Activated T-helper 1 cell treated with anti-CD3 and anti-CD28 coated beads, Interleukin-12 subunit alpha, Interleukin-12 subunit beta, Interleukin-2, Interleukin-4 antibody, amounts not matched to agents 30 ng/mL and 10 ng/mL and 1 ng/mL, durations not matched to agents 14 hours and 24 hours and 36 hours (primary cell): ENCODE results near the gene SLC25A21. TPM values are rescaled to one million over a fixed set of nuclear protein-coding genes. Genes with fewer than 3 reads are reported as not detected.

Experiments
- DNase-seq: peaks from one replicate; pipeline ENCODE4 v3.0.0; 2021; ENCODE audit warnings: low spot score
- H3K27ac Mint-ChIP-seq: one replicate; pipeline ENCODE4 v1.8.0; 2021; ENCODE audit warnings: mild to moderate bottlenecking, mixed read lengths
- H3K27me3 Mint-ChIP-seq: one replicate; pipeline ENCODE4 v1.8.0; 2022; ENCODE audit warnings: mild to moderate bottlenecking, moderate library complexity, mixed read lengths; ENCODE audit not compliant: insufficient read depth
- H3K36me3 Mint-ChIP-seq: one replicate; pipeline ENCODE4 v1.8.0; 2021; ENCODE audit warnings: low read depth, mixed read lengths
- H3K4me1 Mint-ChIP-seq: one replicate; pipeline ENCODE4 v1.8.0; 2021; ENCODE audit warnings: low read depth, mixed read lengths
- H3K4me3 Mint-ChIP-seq: one replicate; pipeline ENCODE4 v1.8.0; 2021; ENCODE audit warnings: mild to moderate bottlenecking, moderate library complexity, mixed read lengths
- H3K9me3 Mint-ChIP-seq: one replicate; pipeline ENCODE4 v1.8.0; 2021; ENCODE audit warnings: mixed read lengths
- intact Hi-C: fragments of 100-400 bp; cut with micrococcal nuclease; formaldehyde crosslinking; loops from one replicate; pipeline ENCODE4 v1.15.1; 2024
- total RNA-seq: library from RNA; stranded (reverse); gene quantifications from 2 replicates; pipeline ENCODE4 v1.2.3, GENCODE V29; 2022

SLC25A21 gene
- total RNA-seq, 1 donor from 2014 or later = not detected

DNA sequence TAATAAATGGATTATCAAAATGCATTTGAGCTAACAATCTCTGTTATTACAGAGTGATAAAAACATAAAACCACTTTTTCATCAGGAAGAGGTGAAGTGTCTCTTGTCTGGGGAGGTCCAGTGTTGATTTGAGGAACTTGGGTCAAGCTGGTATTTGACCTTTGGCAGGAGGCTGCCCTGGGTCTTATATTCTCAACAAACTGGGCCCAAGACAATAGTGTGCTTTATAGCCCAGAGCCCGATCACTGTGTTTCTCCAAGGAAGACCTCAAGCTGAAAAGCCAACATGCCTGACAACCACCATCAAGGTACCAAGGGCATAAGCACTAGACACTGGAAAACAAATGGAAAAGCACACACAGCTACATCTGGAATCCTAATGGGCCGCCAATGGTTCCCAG, 137.0 kb downstream of the SLC25A21 start:
- Mint-ChIP-seq H3K4me3 (no peak overlapping the region), H3K27ac (no peak overlapping the region), H3K36me3 (no peaks in the 10 kb centered on the region), H3K27me3 (no peaks in the 10 kb centered on the region), H3K4me1 (no peaks in the 10 kb centered on the region), H3K9me3 (no peaks in the 10 kb centered on the region)
- intact Hi-C loops = no loop called here
- no peak for DNase-seq

DNA sequence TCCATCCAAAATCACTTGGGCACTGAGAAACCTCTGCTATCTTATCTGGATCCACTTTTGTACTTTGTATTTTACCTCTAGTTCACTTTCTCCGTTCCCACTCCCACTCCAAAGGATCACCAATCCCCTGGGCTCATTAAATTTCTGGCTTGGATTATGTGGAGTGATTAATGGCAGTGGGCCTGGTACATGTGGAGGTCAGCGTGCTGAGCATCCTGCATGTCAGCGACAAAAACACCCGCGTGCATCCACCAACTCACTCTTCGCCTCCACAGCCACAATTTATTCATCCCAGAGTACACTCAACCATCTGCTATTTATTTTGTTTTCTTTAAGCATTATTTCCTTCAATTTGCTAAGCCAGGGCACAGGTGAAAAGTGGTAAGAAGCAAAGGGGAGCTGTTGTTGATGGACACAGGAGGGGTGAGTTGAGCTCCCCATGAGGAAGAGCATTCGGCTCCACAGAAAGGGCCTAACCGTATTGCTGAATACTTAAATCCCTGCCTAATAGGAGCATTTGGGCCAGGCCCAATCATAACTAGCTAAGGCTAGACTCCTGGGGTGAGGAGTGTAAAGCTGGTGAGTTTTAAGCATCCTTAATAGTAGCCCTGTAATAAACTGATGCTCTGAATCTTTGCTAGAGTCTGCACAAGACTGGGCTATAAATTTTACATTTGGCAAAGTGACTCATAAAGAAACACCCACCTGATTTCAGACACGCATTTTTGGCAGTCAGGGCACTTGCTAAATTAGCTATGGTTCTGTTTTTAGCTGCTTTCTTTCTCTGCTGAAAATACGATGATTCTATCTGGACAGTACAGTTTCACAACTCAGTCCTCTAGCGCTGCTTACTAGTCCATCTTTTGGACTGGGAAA, 137.8 kb downstream of the SLC25A21 start:
- intact Hi-C loops = no loop called here
- Mint-ChIP-seq H3K4me3 (no peak overlapping the region), H3K9me3 (no peaks in the 10 kb centered on the region), H3K27ac (no peak overlapping the region), H3K36me3 (no peaks in the 10 kb centered on the region), H3K4me1 (no peaks in the 10 kb centered on the region), H3K27me3 (no peaks in the 10 kb centered on the region)
- no peak for DNase-seq

DNA sequence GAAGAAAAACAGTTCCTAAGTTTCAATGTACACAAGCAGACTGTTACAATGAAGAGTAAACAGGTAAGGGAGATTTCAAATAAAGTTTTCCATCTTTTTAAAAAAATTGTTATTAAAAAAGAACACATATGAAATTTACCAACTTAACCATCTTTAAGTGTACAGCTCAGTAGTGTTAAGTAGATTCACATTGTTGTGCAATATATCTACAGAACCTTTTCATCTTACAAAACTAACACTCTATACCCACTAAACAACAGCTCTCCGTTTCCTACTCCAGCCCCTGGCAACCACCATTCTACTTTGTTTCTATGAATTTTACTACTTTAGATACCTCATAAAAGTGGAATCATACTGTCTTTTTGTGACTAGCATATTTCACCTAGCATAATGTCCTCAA, 139.5 kb downstream of the SLC25A21 start:
- H3K9me3 Mint-ChIP-seq = no peaks in the 10 kb centered on the region
- H3K27ac Mint-ChIP-seq = no peak overlapping the region
- no peaks in the 10 kb centered on the region for H3K36me3 Mint-ChIP-seq
- no peaks in the 10 kb centered on the region for H3K27me3 Mint-ChIP-seq
- DNase-seq = no peak
- intact Hi-C loops = no loop called here
- no peak overlapping the region for H3K4me3 Mint-ChIP-seq
- H3K4me1 Mint-ChIP-seq = no peaks in the 10 kb centered on the region

DNA sequence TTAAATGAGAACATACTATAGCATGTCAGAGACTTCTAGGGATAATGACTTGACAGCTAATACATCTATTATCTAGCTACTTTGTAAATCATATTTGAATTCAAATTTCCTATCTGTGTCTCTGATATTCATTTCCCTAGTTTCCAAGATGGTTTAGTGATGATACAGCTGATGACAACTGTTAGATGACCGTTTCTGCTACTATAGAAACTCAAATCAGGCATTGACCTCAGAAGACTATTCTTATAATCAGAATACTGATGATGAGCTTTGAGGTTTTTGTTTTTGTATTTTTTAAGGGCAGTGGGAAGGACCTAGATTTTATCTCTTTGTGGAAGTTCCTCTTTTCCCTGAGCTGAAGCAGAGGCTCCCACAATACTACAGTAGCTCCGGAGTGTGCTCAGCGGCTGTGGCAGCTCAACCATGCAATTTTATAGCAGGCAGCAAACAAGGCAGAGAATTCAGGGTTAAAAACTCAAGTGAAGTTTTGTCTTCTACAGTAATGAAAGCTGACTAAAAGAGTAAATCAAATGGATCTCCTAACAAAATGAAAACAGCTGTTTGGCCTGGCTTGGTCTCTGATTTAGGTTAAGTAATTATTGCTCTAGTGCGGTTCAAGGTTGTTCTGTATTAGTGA, 145.1 kb downstream of the SLC25A21 start:
- Mint-ChIP-seq H3K9me3 (no peaks in the 10 kb centered on the region), H3K27ac (no peak overlapping the region), H3K4me1 (no peaks in the 10 kb centered on the region), H3K27me3 (no peaks in the 10 kb centered on the region), H3K36me3 (no peaks in the 10 kb centered on the region), H3K4me3 (no peak overlapping the region)
- no peak for DNase-seq
- intact Hi-C loops = no loop called here

DNA sequence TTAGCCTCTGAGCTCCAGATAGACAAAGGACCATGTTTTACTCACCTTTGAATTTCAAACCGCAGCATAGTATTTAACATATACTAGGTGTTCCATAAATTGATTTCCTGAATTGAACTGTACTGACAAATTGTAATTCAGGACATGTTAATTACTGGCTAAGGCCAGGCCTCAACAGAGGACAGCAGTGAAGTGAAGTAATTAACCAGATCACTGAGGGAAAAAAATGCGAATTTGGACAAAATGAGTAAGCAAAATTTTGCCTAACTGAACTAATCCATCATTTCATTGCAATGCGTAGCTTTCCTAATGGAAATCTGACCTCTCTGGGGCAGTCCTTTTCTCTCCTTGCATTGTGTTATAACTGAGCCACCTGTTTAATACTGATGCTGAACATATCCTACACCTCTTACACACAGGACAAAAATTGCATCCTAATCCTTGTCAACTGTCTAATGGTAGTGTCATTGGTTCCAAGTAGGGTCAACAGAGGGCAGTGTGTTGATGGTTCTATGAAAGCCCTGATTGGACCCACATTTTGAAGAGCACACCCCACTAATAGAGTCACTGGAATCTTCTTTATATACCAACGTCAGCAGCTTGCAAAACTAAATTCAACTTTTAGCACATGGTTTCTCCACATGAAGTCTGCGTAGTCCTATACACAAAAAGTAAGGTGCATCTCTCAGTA, 148.4 kb downstream of the SLC25A21 start:
- Mint-ChIP-seq H3K9me3 (no peaks in the 10 kb centered on the region), H3K4me3 (no peak overlapping the region), H3K4me1 (no peaks in the 10 kb centered on the region), H3K36me3 (no peaks in the 10 kb centered on the region), H3K27me3 (no peaks in the 10 kb centered on the region), H3K27ac (no peak overlapping the region)
- no peak for DNase-seq
- intact Hi-C loops = no loop called here

DNA sequence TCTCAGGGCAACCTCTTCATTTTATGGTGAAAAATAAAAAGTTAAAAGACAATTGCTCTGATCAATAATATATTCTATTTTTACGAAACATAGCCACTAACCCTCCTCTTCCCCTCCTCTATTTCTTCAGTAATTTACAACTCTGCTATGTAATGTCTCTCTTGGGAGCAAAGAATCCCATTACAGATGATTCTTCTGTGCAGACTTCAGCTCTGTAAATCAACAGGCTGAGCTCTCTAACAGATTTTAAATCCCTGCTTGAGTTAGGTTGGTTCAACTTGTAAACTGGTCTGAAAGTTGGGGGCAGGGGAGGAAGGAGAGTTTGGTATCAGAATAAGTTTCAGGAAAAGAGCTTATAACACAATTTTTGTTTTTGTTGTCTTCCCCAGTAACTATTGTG, 151.0 kb downstream of the SLC25A21 start:
- intact Hi-C loops = no loop called here
- no peak overlapping the region for H3K4me3 Mint-ChIP-seq
- H3K27ac Mint-ChIP-seq = no peak overlapping the region
- DNase-seq = no peak
- H3K4me1 Mint-ChIP-seq = no peaks in the 10 kb centered on the region
- H3K27me3 Mint-ChIP-seq = no peaks in the 10 kb centered on the region
- H3K36me3 Mint-ChIP-seq = no peaks in the 10 kb centered on the region
- H3K9me3 Mint-ChIP-seq = peaks cover 6% of the 10 kb centered on the region

DNA sequence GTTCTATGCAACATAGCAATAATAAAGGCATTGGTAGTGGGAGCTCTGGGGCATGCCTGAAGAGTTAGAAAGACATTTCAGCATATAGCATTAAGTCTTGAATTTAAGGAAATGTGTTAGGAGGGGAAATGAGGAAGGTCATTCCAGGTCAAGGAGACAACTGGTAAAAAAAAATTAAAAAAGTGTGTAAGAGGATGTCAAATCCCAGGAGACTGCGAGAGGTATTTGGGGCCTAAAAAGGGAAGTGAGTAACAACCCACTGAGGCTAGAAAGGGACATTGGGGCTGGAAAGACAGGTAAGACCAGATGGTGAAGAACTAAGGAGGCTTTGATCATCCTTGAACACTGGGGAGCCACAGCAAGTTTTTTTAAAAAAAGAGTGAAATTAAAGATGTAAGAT, 152.9 kb downstream of the SLC25A21 start:
- intact Hi-C loops = no loop called here
- H3K27ac Mint-ChIP-seq = no peak overlapping the region
- no peak for DNase-seq
- no peaks in the 10 kb centered on the region for H3K4me1 Mint-ChIP-seq
- no peaks in the 10 kb centered on the region for H3K27me3 Mint-ChIP-seq
- no peak overlapping the region for H3K4me3 Mint-ChIP-seq
- peaks cover 7% of the 10 kb centered on the region for H3K9me3 Mint-ChIP-seq
- no peaks in the 10 kb centered on the region for H3K36me3 Mint-ChIP-seq

DNA sequence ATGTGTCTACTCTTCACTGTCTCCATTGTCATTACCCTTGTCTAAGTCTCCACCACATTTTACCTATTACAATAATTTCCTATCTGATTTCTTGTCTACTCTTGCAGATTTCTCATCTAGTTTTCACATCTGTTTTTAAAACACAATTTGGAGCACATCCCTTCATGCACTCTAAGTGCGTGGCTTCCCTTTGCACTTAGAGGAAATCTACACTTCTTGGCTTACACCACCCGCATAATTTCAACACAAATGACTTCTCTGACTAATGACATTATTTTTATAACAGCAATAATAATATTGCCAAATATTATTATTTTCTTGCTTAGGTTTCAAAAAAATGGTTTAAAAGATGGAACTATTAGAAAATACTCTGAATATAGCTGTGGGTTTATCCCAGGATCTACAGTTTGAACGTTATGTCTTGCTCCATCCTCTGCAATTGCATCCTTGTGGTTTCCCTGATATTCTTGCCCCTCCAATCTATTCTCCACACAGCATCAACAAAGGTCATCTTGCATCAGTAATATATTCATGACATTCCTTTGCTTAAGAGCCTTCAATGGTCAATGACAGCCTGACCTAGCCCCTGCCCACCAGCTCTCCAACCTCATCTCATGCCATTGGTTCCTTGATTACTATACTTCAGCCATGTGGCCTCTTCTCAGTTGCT, 153.7 kb downstream of the SLC25A21 start:
- no peaks in the 10 kb centered on the region for H3K27me3 Mint-ChIP-seq
- no peak for DNase-seq
- H3K9me3 Mint-ChIP-seq = peaks cover 10% of the 10 kb centered on the region
- H3K27ac Mint-ChIP-seq = no peak overlapping the region
- no peaks in the 10 kb centered on the region for H3K4me1 Mint-ChIP-seq
- intact Hi-C loops = no loop called here
- H3K36me3 Mint-ChIP-seq = no peaks in the 10 kb centered on the region
- H3K4me3 Mint-ChIP-seq = no peak overlapping the region

DNA sequence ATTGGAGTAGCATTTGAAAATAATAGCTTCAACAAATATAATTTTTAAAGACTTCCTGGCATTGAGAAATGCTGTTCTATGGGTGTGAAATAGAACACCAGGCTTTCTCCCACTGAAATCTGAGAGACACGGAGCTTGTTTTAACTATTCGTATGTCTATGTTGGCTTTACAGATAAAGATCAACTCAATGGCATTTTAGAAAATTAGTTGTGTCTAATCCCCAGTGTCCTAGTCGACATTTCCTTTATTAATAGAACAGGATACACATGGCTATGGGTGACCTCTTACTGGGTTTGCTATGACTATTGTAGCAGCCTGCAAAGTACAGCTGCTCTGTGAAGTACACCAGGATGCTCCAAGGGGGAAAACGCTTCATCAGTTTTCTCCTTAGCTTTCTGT, 159.3 kb downstream of the SLC25A21 start:
- Mint-ChIP-seq H3K4me1 (no peaks in the 10 kb centered on the region), H3K27ac (no peak overlapping the region)

DNA sequence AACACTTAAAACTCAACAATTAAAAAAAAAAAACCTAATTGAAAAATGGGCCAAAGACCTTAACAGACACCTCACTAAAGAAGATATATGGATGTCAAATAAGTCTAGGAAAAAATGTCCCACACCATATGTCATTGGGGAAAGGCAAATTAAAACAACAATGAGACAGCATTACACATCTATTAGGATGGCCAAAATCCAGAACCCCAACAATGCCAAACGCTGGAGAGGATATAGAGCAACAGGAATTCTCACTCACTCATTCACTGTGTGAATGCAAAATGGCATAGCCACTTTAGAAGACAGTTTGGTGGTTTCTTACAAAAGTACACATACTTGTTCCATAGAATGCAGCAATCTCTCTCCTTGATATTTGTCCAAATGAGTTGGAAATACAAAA, 173.7 kb downstream of the SLC25A21 start:
- Mint-ChIP-seq H3K9me3 (no peaks in the 10 kb centered on the region), H3K27me3 (peaks cover 2% of the 10 kb centered on the region), H3K36me3 (no peaks in the 10 kb centered on the region), H3K27ac (no peak overlapping the region), H3K4me1 (no peaks in the 10 kb centered on the region), H3K4me3 (no peak overlapping the region)
- no peak for DNase-seq
- intact Hi-C loops = no loop called here

More for the DNA sequence above, 159.3 kb downstream of the SLC25A21 start:
- DNase-seq = no peak
- Mint-ChIP-seq H3K4me3 (no peak overlapping the region), H3K27me3 (no peaks in the 10 kb centered on the region), H3K9me3 (peaks cover 10% of the 10 kb centered on the region), H3K36me3 (no peaks in the 10 kb centered on the region)
- intact Hi-C loops = no loop called here

DNA sequence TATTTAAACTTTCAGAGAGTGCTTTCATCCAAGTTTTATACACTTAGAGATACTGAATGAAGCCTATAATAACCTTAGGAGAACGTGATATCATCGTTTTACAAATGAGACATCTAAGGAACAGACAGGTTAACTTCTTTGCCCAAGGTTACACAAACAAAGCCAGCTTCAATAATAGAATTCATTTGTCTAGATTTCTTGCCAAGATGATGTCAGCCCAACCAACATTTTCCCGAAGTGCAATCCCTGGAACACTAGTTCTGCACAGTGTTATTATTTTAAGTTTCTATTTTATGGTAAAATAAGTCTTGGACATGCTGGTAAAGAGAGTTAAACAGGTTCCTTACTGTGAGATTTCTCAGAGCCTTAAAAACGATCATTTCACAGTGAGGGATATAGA, 174.6 kb downstream of the SLC25A21 start:
- no peak overlapping the region for H3K27ac Mint-ChIP-seq
- no peak overlapping the region for H3K4me3 Mint-ChIP-seq
- no peak for DNase-seq
- intact Hi-C loops = no loop called here
- H3K36me3 Mint-ChIP-seq = no peaks in the 10 kb centered on the region
- H3K27me3 Mint-ChIP-seq = peaks cover 2% of the 10 kb centered on the region
- H3K4me1 Mint-ChIP-seq = no peaks in the 10 kb centered on the region
- H3K9me3 Mint-ChIP-seq = no peaks in the 10 kb centered on the region

DNA sequence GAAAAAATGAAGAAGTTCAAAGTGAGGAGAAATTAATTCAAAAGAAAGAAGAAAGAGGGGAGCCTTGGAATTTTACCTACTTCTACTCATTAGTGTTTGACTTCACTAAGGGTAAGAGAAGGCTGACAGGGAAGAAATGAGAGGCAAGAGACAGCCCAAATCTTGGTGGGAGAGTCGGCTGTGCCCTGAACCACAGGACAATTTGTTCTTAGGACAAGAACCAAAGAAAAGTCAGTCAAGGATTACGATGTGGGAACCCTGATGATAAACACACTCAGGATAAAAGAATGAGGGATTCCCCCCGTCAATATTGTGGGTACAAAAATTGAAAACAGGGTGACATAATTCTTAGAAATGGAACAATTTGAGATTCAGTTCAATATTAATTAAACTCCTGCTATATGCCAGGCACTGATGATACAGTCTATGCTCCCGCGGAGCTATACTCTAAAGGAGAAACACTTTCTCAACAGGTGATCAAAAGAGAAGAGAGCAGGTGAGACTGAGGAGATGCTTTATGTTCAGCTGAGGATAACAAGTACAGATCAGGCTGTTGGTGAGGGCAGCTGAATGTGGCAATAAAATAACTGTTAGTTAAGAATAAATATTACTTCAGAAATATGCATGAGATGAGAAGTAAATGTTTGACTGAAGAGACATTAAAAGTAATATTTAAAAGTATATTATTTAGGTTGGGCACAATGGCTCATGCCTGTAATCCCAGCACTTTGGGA, 175.4 kb downstream of the SLC25A21 start:
- intact Hi-C loops = no loop called here
- H3K4me3 Mint-ChIP-seq = no peak overlapping the region
- H3K36me3 Mint-ChIP-seq = no peaks in the 10 kb centered on the region

More for the DNA sequence above, 175.4 kb downstream of the SLC25A21 start:
- Mint-ChIP-seq H3K27ac (no peak overlapping the region), H3K9me3 (no peaks in the 10 kb centered on the region), H3K4me1 (no peaks in the 10 kb centered on the region), H3K27me3 (peaks cover 2% of the 10 kb centered on the region)
- DNase-seq = no peak
